LHCN-M2 (cell line): ENCODE results near the gene ARHGAP44. TPM values are rescaled to one million over a fixed set of nuclear protein-coding genes. Genes with fewer than 3 reads are reported as not detected.

Experiments
- DNase-seq: peaks from one replicate; pipeline ENCODE4 v3.0.0-alpha.2; 2012; ENCODE audit warnings: low read depth
- total RNA-seq: library from RNA; depleted of rRNA; stranded (reverse); fragments of >200 nt; gene quantifications from 2 replicates; pipeline ENCODE4 v1.2.3, GENCODE V29; 2014; rRNA removed

ARHGAP44 gene
- total RNA-seq, 1 experiment from 2014 or later = 0.06 TPM

- peak; percentile 98 for DNase-seq
Observed at GRCh38 chr17:13017655-13018459, 228.6 kb downstream of the ARHGAP44 start, which contains the start of gene ELAC2. ELAC2 (minus strand) TSS chr17:13018027; CDS start chr17:13017947, 80 bp downstream.

- DNase-seq = no peak
Observed at GRCh38 chr17:13024016-13024415, 234.7 kb downstream of the ARHGAP44 start.

- peak; percentile 49 for DNase-seq
Observed at GRCh38 chr17:13024526-13025257, 235.4 kb downstream of the ARHGAP44 start.

- no peak for DNase-seq
Observed at GRCh38 chr17:13025258-13025627, 235.9 kb downstream of the ARHGAP44 start.

- no peak for DNase-seq
Observed at GRCh38 chr17:13025687-13026086, 236.4 kb downstream of the ARHGAP44 start.

GRCh38 chr17:13027246-13027645 is 237.9 kb downstream of the ARHGAP44 start:
- DNase-seq = no peak

GRCh38 chr17:13029340-13029739 is 240.0 kb downstream of the ARHGAP44 start:
- no peak for DNase-seq

GRCh38 chr17:13030056-13030455 is 240.8 kb downstream of the ARHGAP44 start:
- DNase-seq = no peak

- peak; percentile 57 for DNase-seq
Observed at GRCh38 chr17:13030459-13031300, 241.4 kb downstream of the ARHGAP44 start.

GRCh38 chr17:13031718-13032350 is 242.5 kb downstream of the ARHGAP44 start:
- peak; percentile 53 for DNase-seq

GRCh38 chr17:13035420-13035819 is 246.1 kb downstream of the ARHGAP44 start:
- no peak for DNase-seq

- no peak for DNase-seq
Observed at GRCh38 chr17:13036751-13037150, 247.5 kb downstream of the ARHGAP44 start.

- no peak for DNase-seq
Observed at GRCh38 chr17:13038931-13039665, 249.8 kb downstream of the ARHGAP44 start.

Other genes with a start within 250 kb of the ARHGAP44 start
- gene MYOCD, start 123.6 kb upstream of the ARHGAP44 start, total RNA-seq = 0.06 TPM in 1 of 2 replicates, not detected in the other
- gene ELAC2, start 228.5 kb downstream of the ARHGAP44 start, total RNA-seq = 82.1 and 82.8 TPM in 2 replicates